Stomach (tissue), 4 donors: ENCODE data around the gene CHD9.

Source experiments
- EP300 ChIP-seq: sonication (generic); formaldehyde crosslinking; IDR thresholded peaks from one replicate; pipeline ENCODE4 v1.6.1; 2017; ENCODE audit warnings: antibody characterized with exemption
- POLR2A ChIP-seq, 4 donors: fragments of 450-650 bp; IDR thresholded peaks; one replicate each; pipeline ENCODE4 v1.6.1; 2016; ENCODE audit warnings: antibody characterized with exemption in 4 of 4, control low read depth in 2 of 4, mild to moderate bottlenecking in 1 of 4, moderate library complexity in 1 of 4
- POLR2AphosphoS5 ChIP-seq, 3 donors: sonication (generic); formaldehyde crosslinking; IDR thresholded peaks; one replicate each; pipeline ENCODE4 v1.6.1; 2016; ENCODE audit warnings: antibody characterized with exemption in 3 of 3
- TF ChIP-seq, protein P1 (sequence below), 7 experiments: fragments of 450-650 bp in 4 of 7; fragments of 200-600 bp in 3 of 7; sonication (generic) in 3 of 7; IDR thresholded peaks; one replicate each; pipeline ENCODE4 v1.5.1; 2016 to 2019; ENCODE audit warnings: antibody characterized with exemption in 7 of 7, control low read depth in 2 of 7, mild to moderate bottlenecking in 1 of 7

DNA sequence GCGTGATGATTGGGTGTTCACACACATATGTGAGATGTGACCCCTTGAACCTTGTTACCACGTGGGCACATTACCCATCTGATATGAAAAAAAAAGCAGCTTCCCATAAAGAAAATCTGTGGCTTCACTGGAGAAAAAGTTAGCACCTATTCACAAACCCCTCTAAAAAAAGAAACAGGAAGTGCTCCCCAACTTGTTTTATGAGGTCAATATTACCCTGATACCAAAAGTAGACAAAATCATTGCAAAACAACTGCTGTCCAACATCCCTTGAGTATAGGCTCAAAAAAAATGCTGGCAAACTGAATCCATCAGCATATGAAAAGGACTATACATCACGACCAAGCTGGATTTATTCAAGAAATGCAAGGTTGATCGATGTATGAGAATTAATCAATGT lies 279.8 kb downstream of the CHD9 start:
- TF ChIP-seq, protein P1, sequence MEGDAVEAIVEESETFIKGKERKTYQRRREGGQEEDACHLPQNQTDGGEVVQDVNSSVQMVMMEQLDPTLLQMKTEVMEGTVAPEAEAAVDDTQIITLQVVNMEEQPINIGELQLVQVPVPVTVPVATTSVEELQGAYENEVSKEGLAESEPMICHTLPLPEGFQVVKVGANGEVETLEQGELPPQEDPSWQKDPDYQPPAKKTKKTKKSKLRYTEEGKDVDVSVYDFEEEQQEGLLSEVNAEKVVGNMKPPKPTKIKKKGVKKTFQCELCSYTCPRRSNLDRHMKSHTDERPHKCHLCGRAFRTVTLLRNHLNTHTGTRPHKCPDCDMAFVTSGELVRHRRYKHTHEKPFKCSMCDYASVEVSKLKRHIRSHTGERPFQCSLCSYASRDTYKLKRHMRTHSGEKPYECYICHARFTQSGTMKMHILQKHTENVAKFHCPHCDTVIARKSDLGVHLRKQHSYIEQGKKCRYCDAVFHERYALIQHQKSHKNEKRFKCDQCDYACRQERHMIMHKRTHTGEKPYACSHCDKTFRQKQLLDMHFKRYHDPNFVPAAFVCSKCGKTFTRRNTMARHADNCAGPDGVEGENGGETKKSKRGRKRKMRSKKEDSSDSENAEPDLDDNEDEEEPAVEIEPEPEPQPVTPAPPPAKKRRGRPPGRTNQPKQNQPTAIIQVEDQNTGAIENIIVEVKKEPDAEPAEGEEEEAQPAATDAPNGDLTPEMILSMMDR (IDR thresholded peaks at IDR 0.05), result no peak
- TF ChIP-seq POLR2AphosphoS5 (IDR thresholded peaks at IDR 0.05) (no peak), POLR2A (IDR thresholded peaks at IDR 0.05) (no peak), EP300 (no peak)
